RPMI7951 (cell line): ENCODE results near the gene GPR50. TPM values are rescaled to one million over a fixed set of nuclear protein-coding genes. Genes with fewer than 3 reads are reported as not detected.

Experiments
- DNase-seq: peaks from one replicate; pipeline ENCODE4 v3.0.0-alpha.2; 2012; ENCODE audit warnings: low read depth
- total RNA-seq: library from RNA; depleted of rRNA; stranded (reverse); fragments of >200 nt; shearing (Covaris generic); gene quantifications from 2 replicates; pipeline ENCODE4 v1.2.3, GENCODE V29; 2014; rRNA removed

The GPR50 gene
- not detected in 2 replicates for total RNA-seq

- no peak for DNase-seq
These were observed at the start of gene GPR50 for GRCh38 chrX:151176231-151176750. Gene GPR50 (plus strand): TSS chrX:151176584. CDS start chrX:151176722, 138 bp downstream.

GRCh38 chrX:151132531-151132930 is 43.9 kb upstream of the GPR50 start:
- no peak for DNase-seq

- peak; percentile 30 for DNase-seq
These were observed 24.6 kb upstream of the GPR50 start for GRCh38 chrX:151151665-151152267.

GRCh38 chrX:151153086-151153485 is 23.3 kb upstream of the GPR50 start:
- DNase-seq: peak; percentile 76

GRCh38 chrX:151153667-151154066 is 22.7 kb upstream of the GPR50 start:
- DNase-seq: peak; percentile 4

GRCh38 chrX:151155234-151155633 is 21.1 kb upstream of the GPR50 start:
- DNase-seq: no peak

- DNase-seq: no peak
These were observed 14.7 kb upstream of the GPR50 start for GRCh38 chrX:151161690-151162089.

- DNase-seq: no peak
These were observed 8.5 kb upstream of the GPR50 start for GRCh38 chrX:151167791-151168345.

GRCh38 chrX:151169783-151170182 is 6.6 kb upstream of the GPR50 start:
- no peak for DNase-seq

- DNase-seq: no peak
These were observed 1.7 kb upstream of the GPR50 start for GRCh38 chrX:151174581-151175282.

GRCh38 chrX:151175283-151176062 is 911 bp upstream of the GPR50 start:
- no peak for DNase-seq

GRCh38 chrX:151177141-151178027 is 1.0 kb downstream of the GPR50 start:
- no peak for DNase-seq

- no peak for DNase-seq
These were observed 2.4 kb downstream of the GPR50 start for GRCh38 chrX:151178746-151179145.

- DNase-seq: no peak
These were observed 4.0 kb downstream of the GPR50 start for GRCh38 chrX:151180400-151180799.

GRCh38 chrX:151181088-151181487 is 4.7 kb downstream of the GPR50 start:
- no peak for DNase-seq

GRCh38 chrX:151183233-151183753 is 6.9 kb downstream of the GPR50 start:
- DNase-seq: no peak

GRCh38 chrX:151183912-151184565 is 7.7 kb downstream of the GPR50 start:
- no peak for DNase-seq

- no peak for DNase-seq
These were observed 8.3 kb downstream of the GPR50 start for GRCh38 chrX:151184705-151185104.

- no peak for DNase-seq
These were observed 30.5 kb downstream of the GPR50 start for GRCh38 chrX:151206871-151207270.

GRCh38 chrX:151225843-151226242 is 49.5 kb downstream of the GPR50 start:
- no peak for DNase-seq
